GM19467 (cell line): ENCODE measurements around the gene TRIM66.
A peak's percentile ranks its signal among the peaks of the same experiment; 100 is the strongest.

ENCODE experiments used
- ATAC-seq: cut with Tn5 transposase; IDR thresholded peaks from one replicate; pipeline ENCODE4 v1.9.1; 2021; ENCODE audit warnings: mild to moderate bottlenecking, moderate library complexity; ENCODE audit not compliant: unreplicated experiment

Gene TRIM66

DNA sequence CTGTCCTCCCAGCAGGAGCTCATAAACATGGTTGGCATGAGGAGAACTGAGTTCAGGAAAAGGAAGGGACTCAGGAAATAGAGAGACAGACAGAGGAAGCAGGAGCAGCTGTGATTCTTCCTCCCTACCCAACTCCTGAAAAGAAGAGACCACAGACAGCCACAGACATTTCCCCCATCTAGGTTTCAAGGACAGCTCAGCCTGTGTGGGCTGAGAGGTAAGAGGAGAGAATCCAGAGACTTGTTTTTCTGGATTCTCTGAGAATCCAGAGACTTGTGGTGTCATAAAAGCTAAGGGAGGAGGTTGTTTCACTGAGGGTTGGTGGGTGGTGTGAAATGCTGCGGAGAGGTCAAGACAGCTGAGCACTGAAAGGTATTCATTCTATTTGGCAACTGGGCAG, 69.4 kb downstream of the TRIM66 start:
- ATAC-seq = no peak

- ATAC-seq = no peak
Measured at GRCh38 chr11:8612522-8612921, 69.9 kb downstream of the TRIM66 start.

GRCh38 chr11:8610532-8611116, 71.8 kb downstream of the TRIM66 start:
- no peak for ATAC-seq

GRCh38 chr11:8608652-8609051, 73.8 kb downstream of the TRIM66 start:
- ATAC-seq = no peak

- ATAC-seq = no peak
Measured at GRCh38 chr11:8605971-8606563, 76.4 kb downstream of the TRIM66 start.

GRCh38 chr11:8604078-8604723, 78.3 kb downstream of the TRIM66 start:
- peak; percentile 89 for ATAC-seq

GRCh38 chr11:8603696-8604077, 78.8 kb downstream of the TRIM66 start:
- peak; percentile 23 for ATAC-seq

- no peak for ATAC-seq
Measured at GRCh38 chr11:8601376-8602133, 80.9 kb downstream of the TRIM66 start.

DNA sequence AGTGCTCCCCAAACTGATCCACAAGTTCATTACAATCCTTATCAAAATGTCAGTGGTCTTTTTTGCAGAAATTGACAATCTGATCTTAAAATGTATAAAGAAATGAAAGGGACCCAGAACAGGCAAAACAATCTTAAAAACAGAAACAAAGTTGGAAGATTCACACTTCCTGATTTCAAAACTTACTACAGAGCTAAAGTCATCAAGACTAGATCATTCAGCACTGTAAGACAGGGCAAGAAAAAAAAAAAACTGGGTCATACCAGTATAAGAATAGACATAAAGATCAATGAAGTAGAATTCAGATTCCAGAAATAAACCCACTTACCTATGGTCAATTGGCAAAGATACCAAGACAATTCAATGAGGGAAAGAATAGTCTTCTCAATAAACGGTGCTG, 84.0 kb downstream of the TRIM66 start:
- no peak for ATAC-seq

GRCh38 chr11:8597182-8597581, 85.3 kb downstream of the TRIM66 start:
- ATAC-seq = no peak

GRCh38 chr11:8596504-8597046, 85.9 kb downstream of the TRIM66 start:
- ATAC-seq = no peak

DNA sequence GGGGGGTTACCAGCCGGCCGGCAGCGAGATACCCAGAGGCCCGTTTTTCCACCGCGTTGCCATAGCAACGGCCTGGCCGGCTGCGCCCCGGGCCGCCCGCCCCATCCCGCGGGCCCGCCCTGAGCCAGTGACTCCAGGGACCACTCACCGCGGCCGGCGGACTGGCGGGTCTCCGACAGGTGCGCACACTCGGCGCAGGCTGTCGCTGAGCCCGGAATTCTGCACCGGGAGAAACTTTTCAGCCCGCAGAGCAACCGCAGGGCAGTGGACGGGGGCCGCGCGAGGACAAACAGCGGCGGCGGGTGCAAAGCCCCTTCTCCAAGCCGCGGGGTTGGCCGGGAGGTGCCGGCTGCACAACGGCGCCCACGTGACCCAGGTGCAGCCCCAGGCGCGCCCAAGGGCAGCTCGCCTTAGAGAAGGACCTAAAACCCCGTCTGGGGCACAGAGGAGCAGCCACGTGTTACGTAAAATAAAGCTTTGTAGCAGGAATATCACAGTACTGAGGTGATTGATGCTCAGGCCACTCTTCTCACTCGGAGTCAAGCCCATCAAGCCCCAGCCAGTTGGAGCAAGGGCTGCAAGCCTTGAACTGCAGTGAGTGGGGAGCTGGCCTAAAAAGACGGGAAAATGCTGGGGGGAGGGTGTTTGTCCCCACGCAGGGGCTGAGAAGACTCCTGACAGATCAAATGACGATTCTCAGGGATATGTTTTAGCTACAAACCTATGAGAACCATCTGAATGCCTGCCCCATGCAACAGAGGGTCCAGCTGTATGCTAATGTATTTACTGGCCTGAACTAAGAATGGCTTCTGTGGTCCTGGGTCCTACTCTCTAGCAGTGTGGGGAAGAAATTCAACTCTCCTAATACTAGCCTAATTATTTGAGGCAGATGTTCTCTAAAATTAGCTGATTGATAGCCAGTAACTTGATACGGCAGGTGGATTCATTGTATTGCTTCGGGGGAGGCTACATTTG, 88.2 kb downstream of the TRIM66 start, which contains the start of gene STK33:
Gene STK33 (minus strand): TSS at position 294 of the 975 bp plus-strand sequence. CDS start 119,323 bp downstream, outside the sequence.
- ATAC-seq = peak; percentile 93

DNA sequence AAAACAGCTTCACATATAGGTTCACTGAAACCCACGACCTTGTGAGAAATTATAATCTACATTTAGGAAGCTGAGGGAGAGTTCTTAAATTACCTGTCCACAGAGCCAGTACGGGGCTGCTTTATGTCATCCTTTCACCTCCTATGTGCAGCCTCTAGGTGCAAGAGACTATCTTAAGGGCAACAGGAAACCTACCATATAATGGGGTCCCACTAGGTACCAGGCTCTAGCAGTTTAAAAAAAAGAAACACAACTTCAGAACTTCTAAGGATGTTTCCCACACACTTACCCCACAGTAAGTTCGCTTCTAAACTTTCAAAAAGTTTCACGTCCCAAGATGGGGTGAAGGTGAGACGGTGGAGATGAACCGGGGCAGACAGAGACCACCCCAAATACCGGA, 89.0 kb downstream of the TRIM66 start:
- peak; percentile 8 for ATAC-seq

- no peak for ATAC-seq
Measured at GRCh38 chr11:8587915-8588314, 94.5 kb downstream of the TRIM66 start.

- ATAC-seq = no peak
Measured at GRCh38 chr11:8586805-8587204, 95.7 kb downstream of the TRIM66 start.

- no peak for ATAC-seq
Measured at GRCh38 chr11:8586184-8586583, 96.3 kb downstream of the TRIM66 start.

DNA sequence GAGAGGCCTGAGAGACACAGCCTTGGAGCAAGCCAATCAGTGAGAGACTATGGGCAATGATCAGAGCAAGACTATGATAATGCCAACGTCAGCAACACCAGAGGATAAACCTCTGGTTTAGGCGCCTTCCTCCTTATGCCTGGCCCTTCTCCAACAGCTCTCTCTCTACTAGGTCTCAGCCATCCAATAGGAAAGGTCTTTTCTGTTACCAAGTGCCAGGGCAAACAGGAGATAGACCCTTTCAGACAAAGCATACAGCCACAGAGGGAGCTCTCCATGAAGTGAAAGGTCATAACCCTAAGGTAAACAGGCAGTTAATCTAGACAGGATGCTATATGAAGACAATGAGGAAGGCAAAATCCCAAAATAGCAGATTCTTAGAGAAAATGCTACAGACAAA, 98.0 kb downstream of the TRIM66 start:
- no peak for ATAC-seq

DNA sequence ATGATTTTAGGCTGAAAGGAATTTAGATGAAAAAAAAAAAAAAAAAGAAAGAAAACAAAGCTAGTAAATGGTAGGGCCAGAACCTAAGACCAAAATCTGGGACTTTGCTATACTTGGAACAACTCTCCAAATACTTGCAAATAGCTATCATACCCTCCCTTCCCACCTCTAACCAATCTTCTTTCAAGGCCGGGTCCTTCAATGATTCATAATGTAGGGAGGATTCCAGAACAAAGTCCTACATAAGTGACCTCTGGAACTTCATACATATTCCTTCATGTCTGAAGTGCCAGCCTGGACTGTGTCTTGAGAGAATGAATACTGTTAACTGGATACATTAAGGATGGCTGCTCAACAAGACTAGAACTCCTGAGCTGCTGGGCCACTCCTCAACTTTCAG, 98.4 kb downstream of the TRIM66 start:
- no peak for ATAC-seq

GRCh38 chr11:8581300-8581699, 101.2 kb downstream of the TRIM66 start:
- no peak for ATAC-seq
